ENCODE data around the gene VPREB3.

Gene VPREB3

GRCh38 chr22:23784215-23784732 lies 30.0 kb upstream of the VPREB3 start:
- no peaks in the 10 kb centered on the region for H3K27me3 ChIP-seq (ENCODE audit: insufficient read depth, low read length, poor library complexity)
- no peak overlapping the region for H3K4me2 ChIP-seq (ENCODE audit: low read length)
- H3K79me1 ChIP-seq (ENCODE audit: low read length) = peaks cover 10% of the 10 kb centered on the region
- no peak overlapping the region for H4K5ac ChIP-seq (ENCODE audit: low read length)
- H2BK15ac ChIP-seq (replicated peaks; ENCODE audit: low read depth) = no peak overlapping the region
- no peak overlapping the region for H2BK120ac ChIP-seq (ENCODE audit: low read depth, low read length)
- no peak overlapping the region for H3K9ac ChIP-seq (ENCODE audit: low read length)
- H3K4ac ChIP-seq (ENCODE audit: low read depth, low read length) = no peak overlapping the region
- no peak overlapping the region for H3K18ac ChIP-seq (ENCODE audit: low read length)
- no peak overlapping the region for H3K4me3 ChIP-seq (ENCODE audit: low read length)
- H3K56ac ChIP-seq (ENCODE audit: low read length) = no peak overlapping the region
- no peak overlapping the region for H3K23ac ChIP-seq (ENCODE audit: low read length)
- WGBS (ENCODE audit: extremely low coverage, insufficient coverage, low lambda C conversion rate) = no CpG with 5 or more reads among the region's 8 CpGs
- peaks cover 3% of the 10 kb centered on the region for H3K4me1 ChIP-seq (ENCODE audit: control insufficient read depth, low read depth, low read length)
- H2BK5ac ChIP-seq (ENCODE audit: low read length) = no peak overlapping the region
- H3K36me3 ChIP-seq (ENCODE audit: control insufficient read depth, insufficient read depth, low read length) = no peaks in the 10 kb centered on the region
- H3K79me2 ChIP-seq (ENCODE audit: control insufficient read depth, insufficient read depth, low read length) = peaks cover 18% of the 10 kb centered on the region
- H4K8ac ChIP-seq (ENCODE audit: low read depth, low read length) = no peak overlapping the region
- no peak for DNase-seq
- no peak overlapping the region for H2AK5ac ChIP-seq (ENCODE audit: low read length)
- H3K27ac ChIP-seq (ENCODE audit: low read depth, low read length) = no peak overlapping the region

GRCh38 chr22:23783265-23784150 lies 29.3 kb upstream of the VPREB3 start:
- no peaks in the 10 kb centered on the region for H3K27me3 ChIP-seq (ENCODE audit: insufficient read depth, low read length, poor library complexity)
- H3K4me1 ChIP-seq (ENCODE audit: control insufficient read depth, low read depth, low read length) = peaks cover 2% of the 10 kb centered on the region
- H3K79me2 ChIP-seq (ENCODE audit: control insufficient read depth, insufficient read depth, low read length) = peaks cover 12% of the 10 kb centered on the region
- H3K9ac ChIP-seq (ENCODE audit: low read length) = no peak overlapping the region
- no peak for DNase-seq
- H3K4ac ChIP-seq (ENCODE audit: low read depth, low read length) = no peak overlapping the region
- no peak overlapping the region for H2BK120ac ChIP-seq (ENCODE audit: low read depth, low read length)
- no peak overlapping the region for H3K4me3 ChIP-seq (ENCODE audit: low read length)
- H3K23ac ChIP-seq (ENCODE audit: low read length) = no peak overlapping the region
- WGBS (ENCODE audit: extremely low coverage, insufficient coverage, low lambda C conversion rate) = no CpG with 5 or more reads among the region's 15 CpGs
- no peak overlapping the region for H3K27ac ChIP-seq (ENCODE audit: low read depth, low read length)
- no peak overlapping the region for H3K4me2 ChIP-seq (ENCODE audit: low read length)
- H2AK5ac ChIP-seq (ENCODE audit: low read length) = no peak overlapping the region
- H2BK15ac ChIP-seq (replicated peaks; ENCODE audit: low read depth) = no peak overlapping the region
- H3K36me3 ChIP-seq (ENCODE audit: control insufficient read depth, insufficient read depth, low read length) = no peaks in the 10 kb centered on the region
- no peak overlapping the region for H2BK5ac ChIP-seq (ENCODE audit: low read length)
- H3K56ac ChIP-seq (ENCODE audit: low read length) = no peak overlapping the region
- H3K18ac ChIP-seq (ENCODE audit: low read length) = no peak overlapping the region
- no peak overlapping the region for H4K5ac ChIP-seq (ENCODE audit: low read length)
- no peak overlapping the region for H4K8ac ChIP-seq (ENCODE audit: low read depth, low read length)
- H3K79me1 ChIP-seq (ENCODE audit: low read length) = peaks cover 6% of the 10 kb centered on the region

GRCh38 chr22:23782703-23783102 lies 28.5 kb upstream of the VPREB3 start:
- Histone ChIP-seq H3K27ac (ENCODE audit: low read depth, low read length) (no peak overlapping the region), H2BK120ac (ENCODE audit: low read depth, low read length) (no peak overlapping the region)
- WGBS (ENCODE audit: extremely low coverage, insufficient coverage, low lambda C conversion rate) = no CpG with 5 or more reads among the region's 1 CpG

GRCh38 chr22:23782252-23782651 lies 28.0 kb upstream of the VPREB3 start:
- no peak overlapping the region for H3K4me2 ChIP-seq (ENCODE audit: low read length)
- no peak overlapping the region for H3K56ac ChIP-seq (ENCODE audit: low read length)
- no peak overlapping the region for H3K18ac ChIP-seq (ENCODE audit: low read length)
- H3K79me1 ChIP-seq (ENCODE audit: low read length) = no peaks in the 10 kb centered on the region
- no peaks in the 10 kb centered on the region for H3K79me2 ChIP-seq (ENCODE audit: control insufficient read depth, insufficient read depth, low read length)
- WGBS (ENCODE audit: extremely low coverage, insufficient coverage, low lambda C conversion rate) = no CpG with 5 or more reads among the region's 16 CpGs
- H2BK120ac ChIP-seq (ENCODE audit: low read depth, low read length) = no peak overlapping the region
- H3K4ac ChIP-seq (ENCODE audit: low read depth, low read length) = no peak overlapping the region
- DNase-seq = no peak
- no peak overlapping the region for H4K5ac ChIP-seq (ENCODE audit: low read length)
- H2BK15ac ChIP-seq (replicated peaks; ENCODE audit: low read depth) = no peak overlapping the region
- H4K8ac ChIP-seq (ENCODE audit: low read depth, low read length) = no peak overlapping the region
- H3K4me3 ChIP-seq (ENCODE audit: low read length) = no peak overlapping the region
- no peaks in the 10 kb centered on the region for H3K27me3 ChIP-seq (ENCODE audit: insufficient read depth, low read length, poor library complexity)
- H2AK5ac ChIP-seq (ENCODE audit: low read length) = no peak overlapping the region
- no peak overlapping the region for H2BK5ac ChIP-seq (ENCODE audit: low read length)
- no peak overlapping the region for H3K9ac ChIP-seq (ENCODE audit: low read length)
- H3K4me1 ChIP-seq (ENCODE audit: control insufficient read depth, low read depth, low read length) = peaks cover 2% of the 10 kb centered on the region
- H3K23ac ChIP-seq (ENCODE audit: low read length) = no peak overlapping the region
- no peaks in the 10 kb centered on the region for H3K36me3 ChIP-seq (ENCODE audit: control insufficient read depth, insufficient read depth, low read length)
- H3K27ac ChIP-seq (ENCODE audit: low read depth, low read length) = no peak overlapping the region

More at GRCh38 chr22:23782703-23783102, 28.5 kb upstream of the VPREB3 start:
- Histone ChIP-seq H4K5ac (ENCODE audit: low read length) (no peak overlapping the region), H3K79me1 (ENCODE audit: low read length) (peaks cover 3% of the 10 kb centered on the region), H3K56ac (ENCODE audit: low read length) (no peak overlapping the region), H3K9ac (ENCODE audit: low read length) (no peak overlapping the region), H3K27me3 (ENCODE audit: insufficient read depth, low read length, poor library complexity) (no peaks in the 10 kb centered on the region), H3K4me3 (ENCODE audit: low read length) (no peak overlapping the region), H3K23ac (ENCODE audit: low read length) (no peak overlapping the region), H3K36me3 (ENCODE audit: control insufficient read depth, insufficient read depth, low read length) (no peaks in the 10 kb centered on the region), H3K4ac (ENCODE audit: low read depth, low read length) (no peak overlapping the region), H3K4me2 (ENCODE audit: low read length) (no peak overlapping the region), H4K8ac (ENCODE audit: low read depth, low read length) (no peak overlapping the region), H3K4me1 (ENCODE audit: control insufficient read depth, low read depth, low read length) (peaks cover 2% of the 10 kb centered on the region), H2AK5ac (ENCODE audit: low read length) (no peak overlapping the region), H3K79me2 (ENCODE audit: control insufficient read depth, insufficient read depth, low read length) (peaks cover 4% of the 10 kb centered on the region), H3K18ac (ENCODE audit: low read length) (no peak overlapping the region), H2BK5ac (ENCODE audit: low read length) (no peak overlapping the region), H2BK15ac (replicated peaks; ENCODE audit: low read depth) (no peak overlapping the region)
- DNase-seq = no peak

GRCh38 chr22:23781511-23782183 lies 27.4 kb upstream of the VPREB3 start:
- H2AK5ac ChIP-seq (ENCODE audit: low read length) = no peak overlapping the region
- no peak overlapping the region for H4K8ac ChIP-seq (ENCODE audit: low read depth, low read length)
- DNase-seq = no peak
- H3K18ac ChIP-seq (ENCODE audit: low read length) = no peak overlapping the region
- no peak overlapping the region for H3K4me3 ChIP-seq (ENCODE audit: low read length)
- no peak overlapping the region for H3K4ac ChIP-seq (ENCODE audit: low read depth, low read length)
- no peak overlapping the region for H2BK15ac ChIP-seq (replicated peaks; ENCODE audit: low read depth)
- H3K4me1 ChIP-seq (ENCODE audit: control insufficient read depth, low read depth, low read length) = peaks cover 2% of the 10 kb centered on the region
- no CpG with 5 or more reads among the region's 14 CpGs for WGBS (ENCODE audit: extremely low coverage, insufficient coverage, low lambda C conversion rate)
- H4K5ac ChIP-seq (ENCODE audit: low read length) = no peak overlapping the region
- H3K56ac ChIP-seq (ENCODE audit: low read length) = no peak overlapping the region
- no peaks in the 10 kb centered on the region for H3K36me3 ChIP-seq (ENCODE audit: control insufficient read depth, insufficient read depth, low read length)
- no peak overlapping the region for H3K4me2 ChIP-seq (ENCODE audit: low read length)
- H3K79me2 ChIP-seq (ENCODE audit: control insufficient read depth, insufficient read depth, low read length) = no peaks in the 10 kb centered on the region
- H3K23ac ChIP-seq (ENCODE audit: low read length) = no peak overlapping the region
- no peaks in the 10 kb centered on the region for H3K27me3 ChIP-seq (ENCODE audit: insufficient read depth, low read length, poor library complexity)
- no peak overlapping the region for H3K9ac ChIP-seq (ENCODE audit: low read length)
- H3K27ac ChIP-seq (ENCODE audit: low read depth, low read length) = no peak overlapping the region
- no peaks in the 10 kb centered on the region for H3K79me1 ChIP-seq (ENCODE audit: low read length)
- no peak overlapping the region for H2BK5ac ChIP-seq (ENCODE audit: low read length)
- H2BK120ac ChIP-seq (ENCODE audit: low read depth, low read length) = no peak overlapping the region
